A673 (cell line): ENCODE data around the gene ZNG1F.
"Not testable (repeated sequence)": the region's sequence is repeated elsewhere in the genome, so short reads cannot be mapped to it uniquely, and the experiment has no call there.

Experiments used
- CTCF ChIP-seq: fragments of 300-800, 200-600 bp; sonication (generic); conservative IDR thresholded peaks from 2 replicates; pipeline ENCODE4 v1.5.1; 2017; ENCODE audit warnings: low read depth, mild to moderate bottlenecking, antibody characterized with exemption, low read length, moderate library complexity, mixed read lengths
- EZH2 ChIP-seq: fragments of 200-600 bp; sonication (generic); IDR thresholded peaks from 2 replicates; pipeline ENCODE4 v1.6.1; 2017; ENCODE audit warnings: borderline replicate concordance, low read depth, mild to moderate bottlenecking, mixed read lengths, antibody characterized with exemption, low read length; ENCODE audit not compliant: poor library complexity, severe bottlenecking

GRCh38 chr9:41124250-41125108 lies 64.6 kb downstream of the ZNG1F start:
- not testable (repeated sequence) for TF ChIP-seq CTCF, EZH2
